ENCODE results near the gene SSBP4. TPM values are rescaled to one million over a fixed set of nuclear protein-coding genes. Genes with fewer than 3 reads are reported as not detected.

The SSBP4 gene
- total RNA-seq, 1 experiment from 2014 or later = 164 TPM

- intact Hi-C loops (cut with micrococcal nuclease) = no loop called here
- no peaks in the 10 kb centered on the region for H3K27me3 ChIP-seq (ENCODE audit: insufficient read depth, low read length)
- DNase-seq (ENCODE audit: low read depth, low spot score) (no peak), ATAC-seq (no peak)
- peaks cover 13% of the 10 kb centered on the region; the same call in 1 of the 2 replicates for H3K79me2 ChIP-seq (ENCODE audit: insufficient read depth, low read length)
- no peak overlapping the region for H3K9ac ChIP-seq (ENCODE audit: low read length)
- no peaks in the 10 kb centered on the region for H3K9me3 ChIP-seq (ENCODE audit: control insufficient read depth in 1 of 2, insufficient read depth in 1 of 2, low read depth in 1 of 2, low read length in 2 of 2)
- no peaks in the 10 kb centered on the region for H3K9me2 ChIP-seq (ENCODE audit: insufficient read depth)
- H3K4me1 ChIP-seq (ENCODE audit: control insufficient read depth in 1 of 2, insufficient read depth in 2 of 2, low read length in 2 of 2) = peaks cover 0 to 14% of the 10 kb centered on the region in 2 experiments; a peak in 2 of 4 replicates
- TF ChIP-seq FOSL1 (IDR thresholded peaks at IDR 0.05; ENCODE audit: low read depth) (no peak), TCF7L2 (IDR thresholded peaks at IDR 0.05; ENCODE audit: borderline replicate concordance, extremely low read depth, insufficient read depth, insufficient read length) (no peak), EZH2phosphoT487 (IDR thresholded peaks at IDR 0.05; ENCODE audit: borderline replicate concordance) (no peak), YY1 (IDR thresholded peaks at IDR 0.05; ENCODE audit: extremely low read depth, insufficient replicate concordance, low read depth, low read length) (no peak), SRF (IDR thresholded peaks at IDR 0.05; ENCODE audit: low read depth) (no peak), RAD21 (IDR thresholded peaks at IDR 0.05; ENCODE audit: low read depth) (no peak), POLR2A (IDR thresholded peaks at IDR 0.05; ENCODE audit: borderline replicate concordance, extremely low read depth, insufficient read depth, insufficient read length) (no peak)
- peaks cover 5 to 8% of the 10 kb centered on the region in 2 experiments; a peak in 3 of 4 replicates for H3K36me3 ChIP-seq (ENCODE audit: control insufficient read depth in 1 of 2, insufficient read depth in 2 of 2, low read length in 2 of 2)
- RAD21 ChIA-PET (ENCODE audit: low non-redundant PET in 1 of 2, low total read pairs in 2 of 2, uncharacterized antibody in 2 of 2, unreplicated experiment in 2 of 2) = interaction anchor here in 1 of 2 experiments (0.6 kb wide), 1 partner anchor 15 kb away, joined by 3 read pairs; no protein-coding TSS in a partner anchor
- POLR2A ChIA-PET = interaction anchor here (0.6 kb wide), 1 partner anchor 14 kb away, joined by 7 read pairs; no protein-coding TSS in a partner anchor
- H4K20me1 ChIP-seq (ENCODE audit: insufficient read depth) = no peaks in the 10 kb centered on the region
- H2AFZ ChIP-seq (ENCODE audit: low read depth, low read length, poor library complexity, severe bottlenecking) = no peak overlapping the region
- H3K4me3 ChIP-seq (replicated peaks in 1 of 2; ENCODE audit: low read depth in 1 of 2, low read length in 2 of 2) = no peak overlapping the region
- BruUV-seq (replicated peaks) = no TSS peak
- H3K4me2 ChIP-seq (ENCODE audit: low read length) = no peak overlapping the region
- H3K27ac ChIP-seq (ENCODE audit: low read depth, low read length) = peak overlapping the region; percentile 29; the same call in 1 of the 2 replicates
- CTCF ChIA-PET = no interaction called here
These were observed 12.4 kb downstream of the SSBP4 start for GRCh38 chr19:18431351-18432197.

Measured in HCT116 (cell line).